Uterus (tissue), 4 donors: ENCODE measurements around the gene HOXA3. TPM values are rescaled to one million over a fixed set of nuclear protein-coding genes. Genes with fewer than 3 reads are reported as not detected.
A peak's percentile ranks its signal among the peaks of the same experiment; 100 is the strongest.

Experiments
- DNase-seq, 2 donors: peaks; one replicate each; pipeline ENCODE4 v3.0.0-alpha.2; 2019 to 2020
- H3K27ac ChIP-seq, 2 donors: fragments of 200-600 bp; sonication (generic); 1 replicate in 1 of 2; 2 replicates in 1 of 2; pipeline ENCODE4 v1.5.1; 2016 to 2018
- H3K27me3 ChIP-seq, 2 donors: fragments of 200-600 bp; sonication (generic); one replicate each; pipeline ENCODE4 v1.5.1; 2018 to 2019; ENCODE audit warnings: control low read depth in 1 of 2
- H3K36me3 ChIP-seq, 2 donors: fragments of 200-600 bp; sonication (generic); one replicate each; pipeline ENCODE4 v1.5.1; 2019; ENCODE audit warnings: control low read depth in 1 of 2
- H3K4me1 ChIP-seq, 2 donors: fragments of 200-600 bp; sonication (generic); one replicate each; pipeline ENCODE4 v1.5.1; 2018 to 2019; ENCODE audit warnings: control low read depth in 1 of 2
- H3K4me3 ChIP-seq, 2 donors: fragments of 200-600 bp; sonication (generic); 1 replicate in 1 of 2; 2 replicates in 1 of 2; pipeline ENCODE4 v1.5.1; 2018 to 2019; ENCODE audit warnings: mild to moderate bottlenecking in 1 of 2
- H3K9me3 ChIP-seq, 2 donors: fragments of 200-600 bp; sonication (generic); one replicate each; pipeline ENCODE4 v1.5.1; 2019; ENCODE audit warnings: control low read depth in 1 of 2
- CTCF ChIP-seq, 4 experiments: fragments of 200-600 bp in 2 of 4; fragments of 450-650 bp in 2 of 4; sonication (generic) in 2 of 4; IDR thresholded peaks; one replicate each; pipeline ENCODE4 v1.5.1; 2016 to 2019; ENCODE audit warnings: antibody characterized with exemption in 4 of 4, mild to moderate bottlenecking in 2 of 4, moderate library complexity in 1 of 4
- POLR2A ChIP-seq, 2 donors: fragments of 450-650 bp; IDR thresholded peaks; one replicate each; pipeline ENCODE4 v1.6.1; 2016; ENCODE audit warnings: antibody characterized with exemption in 2 of 2, mild to moderate bottlenecking in 1 of 2, moderate library complexity in 1 of 2
- intact Hi-C: fragments of 100-400 bp; cut with DNase I; formaldehyde crosslinking; loops from one replicate; pipeline ENCODE4 v1.15.1; 2023; ENCODE audit warnings: low total_unique reads
- total RNA-seq, 4 donors: library from RNA; depleted of rRNA in 3 of 4; stranded (reverse); fragments of >200 nt in 3 of 4; gene quantifications; one replicate each; pipeline versions ENCODE4 v1.1.0 to v1.2.4, GENCODE V29; 2014 to 2023
- donor health status: DM: yes; HTN: yes; CAD: no.

HOXA3 gene
- total RNA-seq, 4 donors from 2014 or later: 1.0 to 34.5 (median 19.0) TPM

- Histone ChIP-seq H3K9me3 (no peaks in the 10 kb centered on the region), H3K27ac (peak overlapping the region; percentile 96), H3K4me1 (peaks cover 0 to 4% of the 10 kb centered on the region in 2 donors), H3K4me3 (peak overlapping the region; percentile 59 to 67), H3K27me3 (no peaks in the 10 kb centered on the region), H3K36me3 (no peaks in the 10 kb centered on the region)
- TF ChIP-seq POLR2A (IDR thresholded peaks at IDR 0.05) (no peak), CTCF (IDR thresholded peaks at IDR 0.05) (no peak)
- intact Hi-C loops: no loop called here
- no peak for DNase-seq
Observed at GRCh38 chr7:27152816-27153442, 546 bp upstream of the HOXA3 start.

GRCh38 chr7:27151341-27151930 lies 947 bp downstream of the HOXA3 start:
- Histone ChIP-seq H3K27me3 (no peaks in the 10 kb centered on the region), H3K4me1 (peaks cover 0 to 4% of the 10 kb centered on the region in 2 donors), H3K36me3 (no peaks in the 10 kb centered on the region), H3K27ac (peak overlapping the region; percentile 96), H3K4me3 (peak overlapping the region; percentile 59 to 67), H3K9me3 (no peaks in the 10 kb centered on the region)
- DNase-seq: peak; percentile 53 to 58
- intact Hi-C loops: no loop called here
- TF ChIP-seq CTCF (IDR thresholded peaks at IDR 0.05): no peak

- H3K27me3 ChIP-seq: no peaks in the 10 kb centered on the region
- TF ChIP-seq POLR2A (IDR thresholded peaks at IDR 0.05) (peak; percentile 78 to 82), CTCF (IDR thresholded peaks at IDR 0.05) (peak; percentile 78 to 90 (median 82))
- H3K27ac ChIP-seq: peak overlapping the region; percentile 96
- H3K36me3 ChIP-seq: no peaks in the 10 kb centered on the region
- no peaks in the 10 kb centered on the region for H3K9me3 ChIP-seq
- peaks cover 0 to 4% of the 10 kb centered on the region in 2 donors for H3K4me1 ChIP-seq
- intact Hi-C loops: no loop called here
- peak; percentile 77 to 85 for DNase-seq
- H3K4me3 ChIP-seq: peak overlapping the region; percentile 59 to 67
Observed at GRCh38 chr7:27150568-27151340, 1.6 kb downstream of the HOXA3 start.

GRCh38 chr7:27149842-27150567 lies 2.4 kb downstream of the HOXA3 start:
- peak; percentile 23 to 39 for DNase-seq
- peak overlapping the region; percentile 96 for H3K27ac ChIP-seq
- peak overlapping the region; percentile 59 to 67 for H3K4me3 ChIP-seq
- intact Hi-C loops: loop anchor here (10.0 kb wide), 1 partner anchor 55 kb away; the partner anchor contains the start of gene HOXA1
- TF ChIP-seq POLR2A (IDR thresholded peaks at IDR 0.05): no peak
- TF ChIP-seq CTCF (IDR thresholded peaks at IDR 0.05): no peak
- no peaks in the 10 kb centered on the region for H3K4me1 ChIP-seq
- no peaks in the 10 kb centered on the region for H3K9me3 ChIP-seq
- H3K36me3 ChIP-seq: no peaks in the 10 kb centered on the region
- H3K27me3 ChIP-seq: no peaks in the 10 kb centered on the region
